IPS-NIHi7 (cell line): ENCODE measurements around the gene SDCCAG8.

Experiments used
- DNase-seq: peaks from one replicate; pipeline ENCODE4 v3.0.0; 2012; ENCODE audit warnings: mixed read lengths; ENCODE audit errors: extremely low spot score

The SDCCAG8 gene

DNA sequence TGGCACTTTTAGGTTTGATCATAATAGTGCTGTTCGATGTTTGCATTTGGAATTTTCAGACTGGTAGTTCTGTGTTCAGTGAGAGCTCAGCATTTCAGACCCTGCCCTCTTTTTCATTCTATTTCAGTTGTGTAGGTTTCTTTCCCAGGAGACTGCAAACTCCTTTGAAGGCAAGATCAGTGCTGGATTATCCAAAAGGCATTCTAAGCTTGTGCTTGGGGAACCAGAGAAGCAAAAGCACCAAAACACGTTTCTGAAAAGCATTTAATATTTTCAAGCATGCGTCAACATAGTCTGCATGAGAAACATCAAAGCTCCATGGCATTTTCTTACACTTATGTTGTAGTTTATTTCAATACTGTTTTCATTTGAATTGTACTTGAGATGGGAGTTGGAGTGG is 292.1 kb downstream of the SDCCAG8 start:
- no peak for DNase-seq

DNA sequence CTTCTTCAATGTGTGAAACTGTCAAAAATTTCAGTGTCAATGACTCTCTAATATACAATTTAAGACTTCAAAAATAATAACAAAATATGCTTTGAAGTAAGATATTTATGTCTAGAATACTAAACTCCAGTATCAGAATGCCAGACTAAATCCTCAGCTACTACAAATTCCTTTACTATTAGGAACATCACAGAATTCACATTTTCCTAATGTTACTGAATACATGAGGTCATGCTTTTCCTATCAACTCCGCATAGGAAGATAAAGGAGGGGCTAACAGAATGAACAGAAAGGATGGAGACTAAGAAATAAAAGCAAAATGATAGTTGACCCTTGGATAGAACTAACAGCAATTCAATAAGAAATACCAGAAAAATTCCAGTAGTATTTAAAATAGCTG is 292.7 kb downstream of the SDCCAG8 start:
- DNase-seq: no peak

DNA sequence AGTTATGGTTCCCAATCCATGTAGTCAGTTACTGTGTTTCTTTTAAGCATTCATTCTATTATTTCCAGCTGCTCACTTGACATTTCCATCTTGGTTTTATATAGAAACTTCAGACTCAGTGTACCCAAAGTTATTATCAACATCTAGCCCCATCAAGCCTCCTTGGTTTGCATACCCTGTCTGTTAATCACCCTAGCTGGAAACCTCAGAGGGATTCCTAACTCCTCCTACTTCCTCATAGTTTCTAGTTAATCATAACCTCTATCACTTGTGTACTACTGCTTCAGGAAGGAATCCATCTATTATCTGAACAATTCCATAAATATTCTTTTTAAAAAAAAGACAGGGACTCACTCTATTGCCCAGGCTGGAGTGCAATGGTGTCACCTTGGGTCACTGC is 293.3 kb downstream of the SDCCAG8 start:
- DNase-seq: no peak
